H1 (cell line): ENCODE data around the gene MIPEP. TPM values are rescaled to one million over a fixed set of nuclear protein-coding genes. Genes with fewer than 3 reads are reported as not detected.

ENCODE experiments used
- CTCF ChIA-PET: fragments of 300-600 bp; sonication (Branson Sonifier 250); formaldehyde crosslinking; loops from one replicate; lab custom pipeline; 2021; ENCODE audit not compliant: partially characterized antibody; lab: Charles Lee
- POLR2A ChIA-PET: fragments of 300-600 bp; sonication (Branson Sonifier 250); formaldehyde crosslinking; loops from one replicate; lab custom pipeline; 2021; ENCODE audit warnings: inconsistent platforms; ENCODE audit not compliant: partially characterized antibody; lab: Charles Lee
- DNase-seq, 2 experiments: peaks; one replicate each; pipeline versions ENCODE4 v3.0.0 to v3.0.0-alpha.2; 2010 to 2022; ENCODE audit warnings: low spot score in 2 of 2, low read depth in 1 of 2, mixed read lengths in 1 of 2
- FAIRE-seq: peaks from 2 replicates; lab custom pipeline; 2011; peaks lifted over from hg19 to GRCh38; lab: Jason Lieb, UNC
- H2AFZ ChIP-seq: 2 replicates; pipeline ENCODE4 v1.8.1; 2012; ENCODE audit warnings: low read length, inconsistent platforms
- H2AK5ac ChIP-seq: 2 replicates; pipeline ENCODE4 v1.6.1; 2013; ENCODE audit warnings: low read depth, low read length
- H2BK120ac ChIP-seq: replicated peaks from 2 replicates; pipeline ENCODE3; 2013; ENCODE audit warnings: low read depth, low read length, inconsistent platforms
- H2BK12ac ChIP-seq: 2 replicates; pipeline ENCODE4 v1.6.1; 2013; ENCODE audit warnings: low read depth, low read length
- H2BK15ac ChIP-seq: 2 replicates; pipeline ENCODE4 v1.6.1; 2013; ENCODE audit warnings: low read length
- H2BK20ac ChIP-seq: 2 replicates; pipeline ENCODE4 v1.6.1; 2013; ENCODE audit warnings: low read length
- H2BK5ac ChIP-seq: 2 replicates; pipeline ENCODE4 v1.6.1; 2013; ENCODE audit warnings: low read depth, low read length
- H3K14ac ChIP-seq: 2 replicates; pipeline ENCODE4 v1.6.1; 2013; ENCODE audit warnings: inconsistent platforms; ENCODE audit not compliant: insufficient read length
- H3K18ac ChIP-seq: 2 replicates; pipeline ENCODE4 v1.6.1; 2013; ENCODE audit warnings: low read length; ENCODE audit errors: extremely low read depth
- H3K23ac ChIP-seq: 2 replicates; pipeline ENCODE4 v1.6.1; 2013; ENCODE audit warnings: inconsistent platforms; ENCODE audit not compliant: insufficient read length
- H3K23me2 ChIP-seq: 2 replicates; pipeline ENCODE4 v1.6.1; 2013; ENCODE audit warnings: low read depth, low read length
- H3K27ac ChIP-seq: 2 replicates; pipeline ENCODE4 v1.6.1; 2011; ENCODE audit warnings: low read depth, low read length, inconsistent platforms
- H3K27me3 ChIP-seq, 4 experiments: replicated peaks in 1 of 4; 1 replicate in 1 of 4; 2 replicates in 3 of 4; pipeline versions ENCODE4 v1.6.1 to v1.8.1; 2011 to 2013; ENCODE audit warnings: low read length in 3 of 4, mild to moderate bottlenecking in 3 of 4, inconsistent platforms in 2 of 4, mixed read lengths in 2 of 4, moderate library complexity in 1 of 4; ENCODE audit not compliant: control insufficient read depth in 3 of 4, insufficient read depth in 3 of 4; ENCODE audit errors: extremely low read depth in 1 of 4
- H3K36me3 ChIP-seq, 4 experiments: 2 replicates each; pipeline versions ENCODE4 v1.6.1 to v1.8.1; 2011 to 2013; ENCODE audit warnings: mild to moderate bottlenecking in 4 of 4, low read length in 3 of 4, moderate library complexity in 2 of 4, control low read depth in 1 of 4, inconsistent platforms in 1 of 4; ENCODE audit not compliant: insufficient read depth in 4 of 4, control insufficient read depth in 2 of 4
- H3K4ac ChIP-seq: replicated peaks from 2 replicates; pipeline ENCODE3; 2013; ENCODE audit warnings: low read length, low read depth, mixed read lengths, inconsistent platforms; ENCODE audit not compliant: insufficient read length
- H3K4me1 ChIP-seq, 4 experiments: replicated peaks in 1 of 4; 1 replicate in 1 of 4; 2 replicates in 3 of 4; pipeline versions ENCODE4 v1.6.1 to v1.8.1; 2011 to 2013; ENCODE audit warnings: low read length in 3 of 4, inconsistent platforms in 2 of 4, mixed read lengths in 1 of 4; ENCODE audit not compliant: insufficient read depth in 4 of 4, control insufficient read depth in 3 of 4
- H3K4me2 ChIP-seq, 2 experiments: 2 replicates each; pipeline versions ENCODE4 v1.6.1 to v1.8.1; 2011 to 2013; ENCODE audit warnings: low read depth in 2 of 2, low read length in 2 of 2, control low read depth in 1 of 2, inconsistent platforms in 1 of 2, mild to moderate bottlenecking in 1 of 2; ENCODE audit not compliant: insufficient read depth in 1 of 2
- H3K4me3 ChIP-seq, 4 experiments: fragments of 200-600, 300-600 bp in 1 of 4; sonication (generic), shearing (Covaris generic), sonication (Bioruptor Twin) in 1 of 4; 2 replicates each; pipeline versions ENCODE4 v1.5.1 to v1.8.1; 2011 to 2016; ENCODE audit warnings: low read length in 4 of 4, low read depth in 3 of 4, control low read depth in 2 of 4, inconsistent platforms in 2 of 4, mild to moderate bottlenecking in 2 of 4, mixed read lengths in 1 of 4, moderate library complexity in 1 of 4; ENCODE audit not compliant: insufficient read depth in 2 of 4; ENCODE audit errors: extremely low read depth in 1 of 4
- H3K56ac ChIP-seq: replicated peaks from 2 replicates; pipeline ENCODE3; 2013; ENCODE audit warnings: low read depth, mild to moderate bottlenecking, mixed read lengths, low read length, inconsistent platforms; ENCODE audit not compliant: insufficient read length
- H3K79me1 ChIP-seq: 2 replicates; pipeline ENCODE4 v1.6.1; 2013; ENCODE audit warnings: low read depth, low read length, control low read depth
- H3K79me2 ChIP-seq, 2 experiments: 2 replicates each; pipeline versions ENCODE4 v1.6.1 to v1.8.1; 2012 to 2013; ENCODE audit warnings: low read length in 2 of 2, mild to moderate bottlenecking in 2 of 2, inconsistent platforms in 1 of 2; ENCODE audit not compliant: insufficient read depth in 2 of 2, control insufficient read depth in 1 of 2
- H3K9ac ChIP-seq, 4 experiments: replicated peaks in 1 of 4; 1 replicate in 1 of 4; 2 replicates in 3 of 4; pipeline versions ENCODE4 v1.6.1 to v1.8.1; 2011 to 2013; ENCODE audit warnings: low read depth in 3 of 4, low read length in 3 of 4, control low read depth in 2 of 4, mild to moderate bottlenecking in 2 of 4, moderate library complexity in 2 of 4, inconsistent platforms in 1 of 4; ENCODE audit errors: extremely low read depth in 1 of 4
- H3K9me3 ChIP-seq, 2 experiments: 2 replicates each; pipeline versions ENCODE4 v1.6.1 to v1.8.1; 2012 to 2013; ENCODE audit warnings: mild to moderate bottlenecking in 2 of 2, moderate library complexity in 2 of 2, control low read depth in 1 of 2, inconsistent platforms in 1 of 2, low read depth in 1 of 2, low read length in 1 of 2, mixed read lengths in 1 of 2; ENCODE audit not compliant: insufficient read depth in 2 of 2
- H4K20me1 ChIP-seq, 2 experiments: replicated peaks in 1 of 2; 2 replicates each; pipeline versions ENCODE3 to v1.8.1; 2011 to 2013; ENCODE audit warnings: inconsistent platforms in 2 of 2, low read length in 2 of 2, mild to moderate bottlenecking in 1 of 2; ENCODE audit not compliant: insufficient read depth in 2 of 2, control insufficient read depth in 1 of 2
- H4K5ac ChIP-seq: 2 replicates; pipeline ENCODE4 v1.6.1; 2013; ENCODE audit warnings: low read length, low read depth, mixed read lengths, inconsistent platforms; ENCODE audit not compliant: insufficient read length
- H4K8ac ChIP-seq: 2 replicates; pipeline ENCODE4 v1.8.0; 2013; ENCODE audit warnings: mild to moderate bottlenecking, moderate library complexity, low read length, inconsistent platforms; ENCODE audit not compliant: insufficient read depth; ENCODE audit errors: extremely low read depth
- H4K91ac ChIP-seq: replicated peaks from 2 replicates; pipeline ENCODE3; 2013; ENCODE audit warnings: low read length, mixed read lengths, inconsistent platforms; ENCODE audit not compliant: insufficient read length
- BACH1 ChIP-seq: IDR thresholded peaks from 2 replicates; pipeline ENCODE4 v1.6.1; 2012; ENCODE audit warnings: low read length, improper control_type of control experiment
- CHD2 ChIP-seq: IDR thresholded peaks from 2 replicates; pipeline ENCODE4 v1.6.1; 2012; ENCODE audit warnings: low read length, improper control_type of control experiment
- EP300 ChIP-seq, 2 experiments: IDR thresholded peaks; 1 replicate in 1 of 2; 2 replicates in 1 of 2; pipeline ENCODE4 v1.6.1; 2011 to 2012; ENCODE audit warnings: low read depth in 2 of 2, low read length in 2 of 2, mild to moderate bottlenecking in 2 of 2, borderline replicate concordance in 1 of 2, inconsistent platforms in 1 of 2, moderate library complexity in 1 of 2
- EZH2 ChIP-seq: fragments of 200-600 bp; sonication (generic); IDR thresholded peaks from 2 replicates; pipeline ENCODE4 v1.7.1; 2012; ENCODE audit warnings: low read depth, mild to moderate bottlenecking, moderate library complexity, low read length, inconsistent platforms; ENCODE audit not compliant: severe bottlenecking
- GTF2F1 ChIP-seq: IDR thresholded peaks from 2 replicates; pipeline ENCODE4 v1.6.1; 2012; ENCODE audit warnings: low read depth, low read length, improper control_type of control experiment, borderline replicate concordance
- JUN ChIP-seq: IDR thresholded peaks from 2 replicates; pipeline ENCODE4 v1.6.1; 2011; ENCODE audit warnings: low read depth, mild to moderate bottlenecking, improper control_type of control experiment, low read length
- PHF8 ChIP-seq: fragments of 200-600 bp; sonication (generic); conservative IDR thresholded peaks from 2 replicates; pipeline ENCODE4 v1.7.1; 2012; ENCODE audit warnings: low read depth, mild to moderate bottlenecking, inconsistent platforms, low read length, moderate library complexity
- RAD21 ChIP-seq, 2 experiments: IDR thresholded peaks in 1 of 2; conservative IDR thresholded peaks in 1 of 2; 2 replicates each; pipeline ENCODE4 v1.6.1; 2011; ENCODE audit warnings: low read depth in 2 of 2, low read length in 2 of 2, improper control_type of control experiment in 1 of 2, inconsistent platforms in 1 of 2, mild to moderate bottlenecking in 1 of 2, moderate library complexity in 1 of 2
- TEAD4 ChIP-seq: IDR thresholded peaks from 2 replicates; pipeline ENCODE4 v1.6.1; 2012; ENCODE audit warnings: low read depth, low read length, inconsistent platforms, mixed read lengths
- YY1 ChIP-seq: IDR thresholded peaks from 2 replicates; pipeline ENCODE4 v1.6.1; 2011; ENCODE audit warnings: low read depth, mild to moderate bottlenecking, low read length
- WGBS, 2 experiments: shearing (Covaris generic) in 1 of 2; methylation state at CpG; one replicate each; pipeline versions ENCODE4 v1.1.6 to v1.1.7; 2013 to 2015; ENCODE audit warnings: low lambda C conversion rate in 2 of 2, mixed read lengths in 2 of 2, inconsistent platforms in 1 of 2, low coverage in 1 of 2, missing lambda C conversion rate in 1 of 2; ENCODE audit not compliant: insufficient replicate concordance in 2 of 2, insufficient coverage in 1 of 2, insufficient read length in 1 of 2; ENCODE audit errors: extremely low coverage in 1 of 2, missing lambda C conversion rate in 1 of 2; 5-methylcytosine and 5-hydroxymethylcytosine counted together
- polyA plus RNA-seq, 7 experiments: library from polyadenylated mRNA; depleted of rRNA in 3 of 7; stranded (reverse) in 5 of 7; unstranded in 2 of 7; fragments of >200 nt in 5 of 7; fragments of 200-250 nt in 2 of 7; gene quantifications; 1 replicate in 5 of 7; 2 replicates in 1 of 7; 4 replicates in 1 of 7; pipeline versions ENCODE4 v1.2.1 to v1.2.3, GENCODE V29; 2011 to 2013; ENCODE audit warnings: missing spikeins in 2 of 7, mixed read lengths in 2 of 7
- total RNA-seq: library from RNA; stranded (reverse); fragmentation: NEBNext Ultra II Directional; extraction: Animal tissue kit (Norgen Biotek cat#: 25700); gene quantifications from 2 replicates; pipeline ENCODE4 v1.2.1, GENCODE V29; 2021

The MIPEP gene
- total and polyA plus RNA-seq, 2 of the 8 experiments (the other 6 are each of a cell fraction or from before 2014, with no cell fraction given): 24.0 to 24.2 TPM

- ChIA-PET CTCF (interaction anchor here (1.2 to 1.8 kb wide), 3 partner anchors 13 to 136 kb away, joined by 3 to 5 read pairs (median 3); no protein-coding TSS in a partner anchor), POLR2A (no interaction called here)
- no peak overlapping the region for H2AFZ ChIP-seq
Observed at GRCh38 chr13:23877286-23877685, 11.9 kb downstream of the MIPEP start.

More at GRCh38 chr13:23877286-23877685, 11.9 kb downstream of the MIPEP start:
- 96% methylated on average over 4 of the region's 4 CpGs; no CpG with 5 or more reads in 1 of the 2 experiments for WGBS, 2 experiments
- H3K36me3 ChIP-seq: peaks cover 0 to 7% (median 2%) of the 10 kb centered on the region in 4 experiments; a peak in 2 of 8 replicates
- no peak overlapping the region for H2AK5ac ChIP-seq
- no peak overlapping the region for H2BK120ac ChIP-seq
- no peak overlapping the region for H4K5ac ChIP-seq
- no peak overlapping the region for H3K27ac ChIP-seq
- H3K4me2 ChIP-seq: no peak overlapping the region
- H2BK20ac ChIP-seq: no peak overlapping the region
- no peak overlapping the region for H2BK5ac ChIP-seq
- H3K79me1 ChIP-seq: no peaks in the 10 kb centered on the region
- no peak overlapping the region for H3K9ac ChIP-seq
- H3K4ac ChIP-seq: no peak overlapping the region
- no peak overlapping the region for H3K4me3 ChIP-seq
- H4K91ac ChIP-seq: no peak overlapping the region
- H2BK15ac ChIP-seq: no peak overlapping the region
- H3K23me2 ChIP-seq: no peaks in the 10 kb centered on the region
- FAIRE-seq (no peak), DNase-seq (no peak)
- H3K27me3 ChIP-seq: no peaks in the 10 kb centered on the region
- no peak overlapping the region for H2BK12ac ChIP-seq
- H3K18ac ChIP-seq: no peak overlapping the region
- H3K14ac ChIP-seq: no peak overlapping the region
- no peak overlapping the region for H3K23ac ChIP-seq
- H3K79me2 ChIP-seq: no peaks in the 10 kb centered on the region
- no peak overlapping the region for H3K56ac ChIP-seq
- H4K20me1 ChIP-seq: no peaks in the 10 kb centered on the region
- H3K4me1 ChIP-seq: no peaks in the 10 kb centered on the region
- TF ChIP-seq RAD21 (IDR thresholded peaks at IDR 0.05 in 1 of 2, conservative IDR thresholded peaks at IDR 0.05 in 1 of 2; ENCODE audit: low read depth in 2 of 2, low read length in 2 of 2) (no peak), JUN (no peak), YY1 (no peak), BACH1 (no peak), TEAD4 (no peak), CHD2 (no peak), GTF2F1 (no peak), EZH2 (no peak), PHF8 (no peak), EP300 (IDR thresholded peaks at IDR 0.05; ENCODE audit: borderline replicate concordance in 1 of 2, low read depth in 2 of 2, low read length in 2 of 2) (no peak)
- H3K9me3 ChIP-seq: no peaks in the 10 kb centered on the region
- no peak overlapping the region for H4K8ac ChIP-seq
